ENCODE results near the gene NSFL1C.

- TF ChIP-seq CTCF (IDR thresholded peaks at IDR 0.05) (no peak), TCF7L2 (IDR thresholded peaks at IDR 0.05; ENCODE audit: low read depth, low read length) (no peak), REST (IDR thresholded peaks at IDR 0.05; ENCODE audit: insufficient read depth in 1 of 2, low read depth in 2 of 2, low read length in 1 of 2) (no peak), POLR2AphosphoS5 (IDR thresholded peaks at IDR 0.05; ENCODE audit: low read depth, low read length) (no peak), SIN3A (IDR thresholded peaks at IDR 0.05; ENCODE audit: borderline replicate concordance, insufficient read depth, low read depth, low read length) (no peak)
Observed at GRCh38 chr20:1420066-1420465, 46.6 kb downstream of the NSFL1C start.

Measured in Panc1 (cell line).